Measurements from ENCODE around the gene CLSTN2. TPM values are rescaled to one million over a fixed set of nuclear protein-coding genes. Genes with fewer than 3 reads are reported as not detected.

The CLSTN2 gene
- under 0.01 and 3.6 TPM in 2 replicates for total RNA-seq

GRCh38 chr3:139935016-139935865, at the start of gene CLSTN2:
Gene CLSTN2, plus strand, starts transcription at chr3:139935185.

Small RNA genes lying within 50 kb of the gene (small RNA-seq; reads per million reads assigned to genes)
- gene AC048346.1 (ENCODE audit: low replicate concordance), result not detected
